ENCODE data around the gene AGO4. TPM values are rescaled to one million over a fixed set of nuclear protein-coding genes. Genes with fewer than 3 reads are reported as not detected.

The AGO4 gene
- polyA plus RNA-seq, 6 donors from 2014 or later = 6.9 to 13.2 (median 8.7) TPM

GRCh38 chr1:35902671-35903070 lies 94.9 kb downstream of the AGO4 start:
- no peak for DNase-seq
- Mint-ChIP-seq H3K4me1 (peaks cover 0 to 4% (median 0%) of the 10 kb centered on the region in 3 donors), H3K27me3 (no peaks in the 10 kb centered on the region), H3K27ac (no peak overlapping the region), H3K4me3 (no peak overlapping the region), H3K9me3 (no peaks in the 10 kb centered on the region), H3K36me3 (peaks cover 12 to 39% of the 10 kb centered on the region in 2 donors)
- no peak for ATAC-seq (ENCODE audit: low read depth in 2 of 2)

Other genes with a start within 250 kb of the AGO4 start
- under 1 TPM in 4 of 6 donors, not detected in 2; 0.16 to 0.62 (median 0.24) TPM for gene TFAP2E, start 234.7 kb upstream of the AGO4 start, polyA plus RNA-seq (ENCODE audit: low read depth in 6 of 6)
- 10 to 100 TPM; 59.7 to 69.0 (median 65.9) TPM for gene PSMB2, start 166.5 kb upstream of the AGO4 start, polyA plus RNA-seq (ENCODE audit: low read depth in 6 of 6)
- 1 to 10 TPM in 5 of 6 donors, under 1 TPM in 1; 0.73 to 3.9 (median 1.3) TPM for gene C1orf216, start 89.1 kb upstream of the AGO4 start, polyA plus RNA-seq (ENCODE audit: low read depth in 6 of 6)
- under 1 TPM in 4 of 6 donors, not detected in 2; 0.08 to 0.20 (median 0.12) TPM for gene CLSPN, start 38.0 kb upstream of the AGO4 start, polyA plus RNA-seq (ENCODE audit: low read depth in 6 of 6)
- gene AGO1, start 75.2 kb downstream of the AGO4 start, polyA plus RNA-seq (ENCODE audit: low read depth in 6 of 6) = 10 to 100 TPM in 5 of 6 donors, 1 to 10 TPM in 1; 3.1 to 12.6 (median 11.8) TPM
- gene AGO3, start 123.1 kb downstream of the AGO4 start, polyA plus RNA-seq (ENCODE audit: low read depth in 6 of 6) = 10 to 100 TPM in 3 of 6 donors, 1 to 10 TPM in 3; 5.3 to 19.1 (median 9.9) TPM

Measured in naive B cell (primary cell).